SK-N-SH treated with all-trans-retinoic acid at 6 μM for 48 hours (cell line): ENCODE data around the gene SDHB.

ENCODE experiments used
- ATAC-seq: fragments of 200-7000 bp; cut with Tn5 transposase; 3 replicates; pipeline ENCODE4 v1.9.1; 2020; ENCODE audit warnings: mild to moderate bottlenecking, moderate library complexity
- ARNTL ChIP-seq: fragments of 450-650 bp; formaldehyde crosslinking; IDR thresholded peaks from 2 replicates; pipeline ENCODE4 v1.5.0; 2020; ENCODE audit warnings: low read depth, mild to moderate bottlenecking, moderate library complexity, borderline replicate concordance
- BACH2 ChIP-seq: fragments of 250-450 bp; sonication (Bioruptor Pico); IDR thresholded peaks from 2 replicates; pipeline ENCODE4 v1.9.0; 2021; ENCODE audit warnings: mild to moderate bottlenecking, borderline replicate concordance
- CSDC2 ChIP-seq: fragments of 250-450 bp; sonication (Bioruptor Pico); IDR thresholded peaks from 2 replicates; pipeline ENCODE4 v1.5.0; 2020; ENCODE audit warnings: mild to moderate bottlenecking, moderate library complexity
- ESRRG ChIP-seq: fragments of 250-450 bp; sonication (Bioruptor Pico); IDR thresholded peaks from 2 replicates; pipeline ENCODE4 v1.6.1; 2021; ENCODE audit warnings: mild to moderate bottlenecking
- GLIS3 ChIP-seq: fragments of 250-450 bp; sonication (Bioruptor Pico); IDR thresholded peaks from 2 replicates; pipeline ENCODE4 v1.5.0; 2020; ENCODE audit warnings: mild to moderate bottlenecking, moderate library complexity
- ISL1 ChIP-seq: fragments of 250-450 bp; sonication (Bioruptor Pico); IDR thresholded peaks from 2 replicates; pipeline ENCODE4 v2.1.2; 2022; ENCODE audit warnings: mild to moderate bottlenecking, moderate library complexity
- PPARA ChIP-seq: fragments of 250-450 bp; sonication (Bioruptor Pico); IDR thresholded peaks from 2 replicates; pipeline ENCODE4 v1.5.0; 2020; ENCODE audit warnings: mild to moderate bottlenecking, borderline replicate concordance
- RARB ChIP-seq: fragments of 250-450 bp; sonication (Bioruptor Pico); IDR thresholded peaks from 2 replicates; pipeline ENCODE4 v1.8.0; 2021; ENCODE audit warnings: mild to moderate bottlenecking, moderate library complexity
- SNAI2 ChIP-seq: fragments of 250-450 bp; sonication (Bioruptor Pico); IDR thresholded peaks from 2 replicates; pipeline ENCODE4 v1.5.0; 2020; ENCODE audit warnings: mild to moderate bottlenecking, moderate library complexity
- TCF4 ChIP-seq: fragments of 250-450 bp; sonication (Bioruptor Pico); IDR thresholded peaks from 2 replicates; pipeline ENCODE4 v1.8.0; 2021; ENCODE audit warnings: mild to moderate bottlenecking, moderate library complexity, borderline replicate concordance
- TOX ChIP-seq: fragments of 250-450 bp; sonication (Bioruptor Pico); IDR thresholded peaks from 2 replicates; pipeline ENCODE4 v1.8.0; 2021; ENCODE audit warnings: mild to moderate bottlenecking, moderate library complexity, borderline replicate concordance
- ZC3H10 ChIP-seq: fragments of 250-450 bp; sonication (Bioruptor Pico); IDR thresholded peaks from 2 replicates; pipeline ENCODE4 v1.5.1; 2021; ENCODE audit warnings: mild to moderate bottlenecking, moderate library complexity
- ZFP3 ChIP-seq: fragments of 250-450 bp; sonication (Bioruptor Pico); IDR thresholded peaks from 2 replicates; pipeline ENCODE4 v1.5.0; 2020; ENCODE audit warnings: mild to moderate bottlenecking, moderate library complexity
- ZFP30 ChIP-seq: fragments of 450-650 bp; formaldehyde crosslinking; IDR thresholded peaks from 2 replicates; pipeline ENCODE4 v1.5.0; 2022; ENCODE audit warnings: mild to moderate bottlenecking, moderate library complexity
- ZNF8 ChIP-seq: fragments of 450-650 bp; formaldehyde crosslinking; IDR thresholded peaks from 2 replicates; pipeline ENCODE4 v1.5.0; 2020; ENCODE audit warnings: mild to moderate bottlenecking, moderate library complexity
- TF ChIP-seq, protein P1 (sequence below): fragments of 250-450 bp; sonication (Bioruptor Pico); IDR thresholded peaks from 2 replicates; pipeline ENCODE4 v1.5.0; 2020; ENCODE audit warnings: mild to moderate bottlenecking, moderate library complexity
- TF ChIP-seq, protein P2 (sequence below): fragments of 250-450 bp; sonication (Bioruptor Pico); IDR thresholded peaks from 2 replicates; pipeline ENCODE4 v1.8.0; 2020; ENCODE audit warnings: mild to moderate bottlenecking, moderate library complexity, borderline replicate concordance
- TF ChIP-seq, protein P3 (sequence below): fragments of 250-450 bp; sonication (Bioruptor Pico); IDR thresholded peaks from 2 replicates; pipeline ENCODE4 v1.5.1; 2020; ENCODE audit warnings: low read depth, mild to moderate bottlenecking, moderate library complexity
- TF ChIP-seq, protein P4 (sequence below): fragments of 250-450 bp; sonication (Bioruptor Pico); IDR thresholded peaks from 2 replicates; pipeline ENCODE4 v1.5.1; 2021; ENCODE audit warnings: mild to moderate bottlenecking, moderate library complexity
- TF ChIP-seq, protein P5 (sequence below): fragments of 250-450 bp; sonication (Bioruptor Pico); IDR thresholded peaks from 2 replicates; pipeline ENCODE4 v1.8.0; 2021; ENCODE audit warnings: low read depth, mild to moderate bottlenecking, moderate library complexity, borderline replicate concordance

Gene SDHB

DNA sequence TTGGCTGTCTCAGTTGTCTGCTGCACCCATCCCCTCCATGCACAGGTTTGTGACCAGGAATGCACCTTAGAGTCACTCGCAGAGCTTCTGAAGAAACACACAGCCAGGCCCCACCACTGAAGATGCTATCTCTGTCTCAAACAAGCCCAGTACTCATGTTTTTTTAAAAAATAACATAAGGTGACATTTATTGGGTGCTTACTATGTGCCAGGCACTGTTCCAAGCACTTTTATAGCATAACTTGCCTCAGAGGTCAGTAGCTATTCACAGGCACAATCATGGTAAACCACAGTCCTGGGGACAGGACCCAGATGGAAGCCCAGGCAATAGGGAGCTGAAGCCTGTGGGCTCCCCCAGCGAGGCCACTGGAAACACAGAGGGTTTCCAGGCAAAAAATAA is 33.3 kb downstream of the SDHB start (continued):
- TF ChIP-seq, protein P1, sequence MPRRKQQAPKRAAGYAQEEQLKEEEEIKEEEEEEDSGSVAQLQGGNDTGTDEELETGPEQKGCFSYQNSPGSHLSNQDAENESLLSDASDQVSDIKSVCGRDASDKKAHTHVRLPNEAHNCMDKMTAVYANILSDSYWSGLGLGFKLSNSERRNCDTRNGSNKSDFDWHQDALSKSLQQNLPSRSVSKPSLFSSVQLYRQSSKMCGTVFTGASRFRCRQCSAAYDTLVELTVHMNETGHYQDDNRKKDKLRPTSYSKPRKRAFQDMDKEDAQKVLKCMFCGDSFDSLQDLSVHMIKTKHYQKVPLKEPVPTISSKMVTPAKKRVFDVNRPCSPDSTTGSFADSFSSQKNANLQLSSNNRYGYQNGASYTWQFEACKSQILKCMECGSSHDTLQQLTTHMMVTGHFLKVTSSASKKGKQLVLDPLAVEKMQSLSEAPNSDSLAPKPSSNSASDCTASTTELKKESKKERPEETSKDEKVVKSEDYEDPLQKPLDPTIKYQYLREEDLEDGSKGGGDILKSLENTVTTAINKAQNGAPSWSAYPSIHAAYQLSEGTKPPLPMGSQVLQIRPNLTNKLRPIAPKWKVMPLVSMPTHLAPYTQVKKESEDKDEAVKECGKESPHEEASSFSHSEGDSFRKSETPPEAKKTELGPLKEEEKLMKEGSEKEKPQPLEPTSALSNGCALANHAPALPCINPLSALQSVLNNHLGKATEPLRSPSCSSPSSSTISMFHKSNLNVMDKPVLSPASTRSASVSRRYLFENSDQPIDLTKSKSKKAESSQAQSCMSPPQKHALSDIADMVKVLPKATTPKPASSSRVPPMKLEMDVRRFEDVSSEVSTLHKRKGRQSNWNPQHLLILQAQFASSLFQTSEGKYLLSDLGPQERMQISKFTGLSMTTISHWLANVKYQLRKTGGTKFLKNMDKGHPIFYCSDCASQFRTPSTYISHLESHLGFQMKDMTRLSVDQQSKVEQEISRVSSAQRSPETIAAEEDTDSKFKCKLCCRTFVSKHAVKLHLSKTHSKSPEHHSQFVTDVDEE (CRISPR knock-in tag): no peak
- TF ChIP-seq ZFP30 (no peak), PPARA (CRISPR knock-in tag) (no peak)
- TF ChIP-seq, protein P2, sequence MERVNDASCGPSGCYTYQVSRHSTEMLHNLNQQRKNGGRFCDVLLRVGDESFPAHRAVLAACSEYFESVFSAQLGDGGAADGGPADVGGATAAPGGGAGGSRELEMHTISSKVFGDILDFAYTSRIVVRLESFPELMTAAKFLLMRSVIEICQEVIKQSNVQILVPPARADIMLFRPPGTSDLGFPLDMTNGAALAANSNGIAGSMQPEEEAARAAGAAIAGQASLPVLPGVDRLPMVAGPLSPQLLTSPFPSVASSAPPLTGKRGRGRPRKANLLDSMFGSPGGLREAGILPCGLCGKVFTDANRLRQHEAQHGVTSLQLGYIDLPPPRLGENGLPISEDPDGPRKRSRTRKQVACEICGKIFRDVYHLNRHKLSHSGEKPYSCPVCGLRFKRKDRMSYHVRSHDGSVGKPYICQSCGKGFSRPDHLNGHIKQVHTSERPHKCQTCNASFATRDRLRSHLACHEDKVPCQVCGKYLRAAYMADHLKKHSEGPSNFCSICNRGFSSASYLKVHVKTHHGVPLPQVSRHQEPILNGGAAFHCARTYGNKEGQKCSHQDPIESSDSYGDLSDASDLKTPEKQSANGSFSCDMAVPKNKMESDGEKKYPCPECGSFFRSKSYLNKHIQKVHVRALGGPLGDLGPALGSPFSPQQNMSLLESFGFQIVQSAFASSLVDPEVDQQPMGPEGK: no peak

DNA sequence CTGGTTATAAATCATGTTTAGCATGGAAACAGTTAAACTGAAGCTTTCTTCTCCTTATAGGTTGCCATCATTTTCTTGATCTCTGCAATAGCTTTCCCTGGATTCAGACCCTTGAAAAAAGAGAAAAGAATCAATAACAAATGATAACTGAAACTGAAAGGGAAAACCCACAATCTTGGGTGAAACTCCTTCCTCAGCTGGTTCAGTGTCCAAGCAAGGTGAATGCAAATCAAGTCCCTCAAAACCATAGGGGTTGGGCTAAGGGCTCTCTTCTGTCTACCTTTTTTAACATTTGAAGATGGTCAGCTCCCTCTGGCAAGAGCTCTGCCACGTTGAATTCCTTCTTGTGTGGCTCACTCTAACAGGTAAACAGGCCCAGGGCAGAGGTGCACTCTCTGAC is 35.0 kb downstream of the SDHB start:
- TF ChIP-seq, protein P3, sequence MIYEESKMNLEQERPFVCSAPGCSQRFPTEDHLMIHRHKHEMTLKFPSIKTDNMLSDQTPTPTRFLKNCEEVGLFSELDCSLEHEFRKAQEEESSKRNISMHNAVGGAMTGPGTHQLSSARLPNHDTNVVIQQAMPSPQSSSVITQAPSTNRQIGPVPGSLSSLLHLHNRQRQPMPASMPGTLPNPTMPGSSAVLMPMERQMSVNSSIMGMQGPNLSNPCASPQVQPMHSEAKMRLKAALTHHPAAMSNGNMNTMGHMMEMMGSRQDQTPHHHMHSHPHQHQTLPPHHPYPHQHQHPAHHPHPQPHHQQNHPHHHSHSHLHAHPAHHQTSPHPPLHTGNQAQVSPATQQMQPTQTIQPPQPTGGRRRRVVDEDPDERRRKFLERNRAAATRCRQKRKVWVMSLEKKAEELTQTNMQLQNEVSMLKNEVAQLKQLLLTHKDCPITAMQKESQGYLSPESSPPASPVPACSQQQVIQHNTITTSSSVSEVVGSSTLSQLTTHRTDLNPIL (CRISPR knock-in tag): no peak
- no peak for TF ChIP-seq ZNF8 (CRISPR knock-in tag)
- TF ChIP-seq, protein P4, sequence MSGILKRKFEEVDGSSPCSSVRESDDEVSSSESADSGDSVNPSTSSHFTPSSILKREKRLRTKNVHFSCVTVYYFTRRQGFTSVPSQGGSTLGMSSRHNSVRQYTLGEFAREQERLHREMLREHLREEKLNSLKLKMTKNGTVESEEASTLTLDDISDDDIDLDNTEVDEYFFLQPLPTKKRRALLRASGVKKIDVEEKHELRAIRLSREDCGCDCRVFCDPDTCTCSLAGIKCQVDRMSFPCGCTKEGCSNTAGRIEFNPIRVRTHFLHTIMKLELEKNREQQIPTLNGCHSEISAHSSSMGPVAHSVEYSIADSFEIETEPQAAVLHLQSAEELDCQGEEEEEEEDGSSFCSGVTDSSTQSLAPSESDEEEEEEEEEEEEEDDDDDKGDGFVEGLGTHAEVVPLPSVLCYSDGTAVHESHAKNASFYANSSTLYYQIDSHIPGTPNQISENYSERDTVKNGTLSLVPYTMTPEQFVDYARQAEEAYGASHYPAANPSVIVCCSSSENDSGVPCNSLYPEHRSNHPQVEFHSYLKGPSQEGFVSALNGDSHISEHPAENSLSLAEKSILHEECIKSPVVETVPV: no peak
- no peak for TF ChIP-seq GLIS3 (CRISPR knock-in tag)
- no peak for TF ChIP-seq TOX (CRISPR knock-in tag)
- no peak for TF ChIP-seq ESRRG (CRISPR knock-in tag)
- TF ChIP-seq, protein P2: no peak
- TF ChIP-seq PPARA (CRISPR knock-in tag): no peak
- TF ChIP-seq, protein P5, sequence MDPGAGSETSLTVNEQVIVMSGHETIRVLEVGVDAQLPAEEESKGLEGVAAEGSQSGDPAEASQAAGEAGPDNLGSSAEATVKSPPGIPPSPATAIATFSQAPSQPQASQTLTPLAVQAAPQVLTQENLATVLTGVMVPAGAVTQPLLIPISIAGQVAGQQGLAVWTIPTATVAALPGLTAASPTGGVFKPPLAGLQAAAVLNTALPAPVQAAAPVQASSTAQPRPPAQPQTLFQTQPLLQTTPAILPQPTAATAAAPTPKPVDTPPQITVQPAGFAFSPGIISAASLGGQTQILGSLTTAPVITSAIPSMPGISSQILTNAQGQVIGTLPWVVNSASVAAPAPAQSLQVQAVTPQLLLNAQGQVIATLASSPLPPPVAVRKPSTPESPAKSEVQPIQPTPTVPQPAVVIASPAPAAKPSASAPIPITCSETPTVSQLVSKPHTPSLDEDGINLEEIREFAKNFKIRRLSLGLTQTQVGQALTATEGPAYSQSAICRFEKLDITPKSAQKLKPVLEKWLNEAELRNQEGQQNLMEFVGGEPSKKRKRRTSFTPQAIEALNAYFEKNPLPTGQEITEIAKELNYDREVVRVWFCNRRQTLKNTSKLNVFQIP: no peak
- TF ChIP-seq TCF4 (CRISPR knock-in tag): no peak
- ATAC-seq: no peak

DNA sequence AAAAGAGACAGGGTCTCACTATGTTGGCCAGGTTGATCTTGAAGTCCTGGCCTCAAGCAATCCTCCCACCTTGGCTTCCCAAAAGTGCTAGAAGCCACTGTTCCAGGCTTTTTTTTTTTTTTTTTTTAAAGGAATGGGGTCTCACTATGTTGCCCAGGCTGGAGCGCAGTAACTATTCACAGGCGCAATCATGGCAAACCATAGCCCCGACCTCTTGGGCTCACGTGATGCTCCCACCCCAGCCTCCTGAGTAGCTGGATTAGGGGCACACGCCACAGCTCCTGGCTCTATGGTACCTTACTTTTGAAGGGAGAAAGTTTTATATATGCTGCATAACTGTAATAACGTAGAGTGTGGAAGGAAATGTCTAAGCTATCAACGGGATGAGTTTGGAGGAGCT is 36.4 kb downstream of the SDHB start:
- no peak for ATAC-seq
- TF ChIP-seq ARNTL (CRISPR knock-in tag): no peak
- no peak for TF ChIP-seq ZFP30
- TF ChIP-seq, protein P1 (CRISPR knock-in tag): no peak
- TF ChIP-seq, protein P4: no peak
- no peak for TF ChIP-seq ZFP3 (CRISPR knock-in tag)
- TF ChIP-seq PPARA (CRISPR knock-in tag): no peak
- TF ChIP-seq ESRRG (CRISPR knock-in tag): no peak
- TF ChIP-seq SNAI2 (CRISPR knock-in tag): no peak
- TF ChIP-seq RARB: no peak
- TF ChIP-seq BACH2 (CRISPR knock-in tag): no peak
- no peak for TF ChIP-seq CSDC2 (CRISPR knock-in tag)
- TF ChIP-seq TOX (CRISPR knock-in tag): no peak
- TF ChIP-seq, protein P5: no peak
- no peak for TF ChIP-seq ZC3H10 (CRISPR knock-in tag)
- no peak for TF ChIP-seq ISL1 (CRISPR knock-in tag)
- no peak for TF ChIP-seq TCF4 (CRISPR knock-in tag)
